Progenitor cell of endocrine pancreas (in vitro differentiated cells): Measurements from ENCODE around the gene LAMB4. TPM values are rescaled to one million over a fixed set of nuclear protein-coding genes. Genes with fewer than 3 reads are reported as not detected.
A peak's percentile ranks its signal among the peaks of the same experiment; 100 is the strongest.

ENCODE experiments used
- DNase-seq: peaks from one replicate; pipeline ENCODE4 v3.0.0; 2021; ENCODE audit warnings: low spot score; ENCODE audit not compliant: unreplicated experiment
- H3K27ac Mint-ChIP-seq: 2 replicates; pipeline ENCODE4 v1.8.0; 2021; ENCODE audit warnings: mild to moderate bottlenecking, moderate library complexity, mixed read lengths
- H3K27me3 Mint-ChIP-seq: 2 replicates; pipeline ENCODE4 v1.8.0; 2021; ENCODE audit warnings: mixed read lengths
- H3K36me3 Mint-ChIP-seq: 2 replicates; pipeline ENCODE4 v1.8.0; 2022; ENCODE audit warnings: mixed read lengths; ENCODE audit not compliant: insufficient read depth
- H3K4me1 Mint-ChIP-seq: 2 replicates; pipeline ENCODE4 v1.8.0; 2021; ENCODE audit warnings: low read depth, mixed read lengths
- H3K4me3 Mint-ChIP-seq: 2 replicates; pipeline ENCODE4 v1.8.0; 2021; ENCODE audit warnings: low read depth, mild to moderate bottlenecking, moderate library complexity, mixed read lengths
- H3K9me3 Mint-ChIP-seq: 2 replicates; pipeline ENCODE4 v1.8.0; 2021; ENCODE audit warnings: low read depth, mixed read lengths
- CTCF ChIP-seq: fragments of 200-600 bp; sonication (generic); IDR thresholded peaks from one replicate; pipeline ENCODE4 v1.5.0; 2021; ENCODE audit warnings: antibody characterized with exemption, mild to moderate bottlenecking; ENCODE audit not compliant: unreplicated experiment
- total RNA-seq: library from RNA; stranded (reverse); gene quantifications from 2 replicates; pipeline ENCODE4 v1.2.1, GENCODE V29; 2021

Gene LAMB4
- total RNA-seq, 1 donor from 2014 or later = 0.12 TPM

GRCh38 chr7:108090791-108091460, 39.2 kb downstream of the LAMB4 start:
- H3K9me3 Mint-ChIP-seq = no peaks in the 10 kb centered on the region

GRCh38 chr7:108089381-108089780, 40.8 kb downstream of the LAMB4 start:
- Mint-ChIP-seq H3K27ac (no peak overlapping the region), H3K4me3 (no peak overlapping the region), H3K9me3 (no peaks in the 10 kb centered on the region), H3K4me1 (peaks cover 25% of the 10 kb centered on the region), H3K36me3 (no peaks in the 10 kb centered on the region), H3K27me3 (no peaks in the 10 kb centered on the region)
- TF ChIP-seq CTCF = no peak
- DNase-seq = no peak

More at GRCh38 chr7:108090791-108091460, 39.2 kb downstream of the LAMB4 start:
- no peak for TF ChIP-seq CTCF
- Mint-ChIP-seq H3K27ac (no peak overlapping the region), H3K36me3 (no peaks in the 10 kb centered on the region), H3K27me3 (no peaks in the 10 kb centered on the region), H3K4me3 (no peak overlapping the region), H3K4me1 (peaks cover 41% of the 10 kb centered on the region)
- DNase-seq = no peak

GRCh38 chr7:108088729-108089128, 41.4 kb downstream of the LAMB4 start:
- no peak for DNase-seq
- H3K27me3 Mint-ChIP-seq = no peaks in the 10 kb centered on the region
- H3K36me3 Mint-ChIP-seq = no peaks in the 10 kb centered on the region
- no peaks in the 10 kb centered on the region for H3K9me3 Mint-ChIP-seq
- peaks cover 19% of the 10 kb centered on the region for H3K4me1 Mint-ChIP-seq
- TF ChIP-seq CTCF = no peak
- H3K27ac Mint-ChIP-seq = no peak overlapping the region
- H3K4me3 Mint-ChIP-seq = no peak overlapping the region

- Mint-ChIP-seq H3K4me1 (peaks cover 16% of the 10 kb centered on the region), H3K4me3 (no peak overlapping the region), H3K27me3 (no peaks in the 10 kb centered on the region), H3K36me3 (no peaks in the 10 kb centered on the region), H3K9me3 (no peaks in the 10 kb centered on the region), H3K27ac (peak overlapping the region; percentile 10)
- no peak for TF ChIP-seq CTCF
- DNase-seq = no peak
These were observed 42.4 kb downstream of the LAMB4 start for GRCh38 chr7:108087778-108088177.

GRCh38 chr7:108086962-108087361, 43.2 kb downstream of the LAMB4 start:
- Mint-ChIP-seq H3K9me3 (no peaks in the 10 kb centered on the region), H3K27me3 (no peaks in the 10 kb centered on the region), H3K27ac (no peak overlapping the region), H3K4me1 (peaks cover 11% of the 10 kb centered on the region), H3K36me3 (no peaks in the 10 kb centered on the region), H3K4me3 (no peak overlapping the region)
- TF ChIP-seq CTCF = no peak
- no peak for DNase-seq
